GM23338 (cell line): ENCODE data around the gene ORC3. TPM values are rescaled to one million over a fixed set of nuclear protein-coding genes. Genes with fewer than 3 reads are reported as not detected.

Experiments
- ATAC-seq: fragments of 200-7000 bp; cut with Tn5 transposase; 3 replicates; pipeline ENCODE4 v1.9.1; 2020
- DNase-seq: peaks from one replicate; pipeline ENCODE4 v3.0.0-alpha.2; 2015; ENCODE audit warnings: low spot score
- H2AFZ ChIP-seq: fragments of 200-600 bp; sonication (generic); 2 replicates; pipeline ENCODE4 v1.8.0; 2016; ENCODE audit warnings: antibody characterized with exemption, mild to moderate bottlenecking, moderate library complexity
- H3F3A ChIP-seq: fragments of 200-600 bp; sonication (generic); replicated peaks from 2 replicates; pipeline ENCODE4 v1.8.0; 2017; ENCODE audit warnings: antibody characterized with exemption, mixed run types, low read depth
- H3K27ac ChIP-seq: fragments of 200-600 bp; sonication (generic); 2 replicates; pipeline ENCODE4 v1.6.1; 2016; ENCODE audit warnings: low read depth
- H3K27me3 ChIP-seq: fragments of 200-600 bp; sonication (generic); 2 replicates; pipeline ENCODE4 v1.8.0; 2016; ENCODE audit warnings: mild to moderate bottlenecking, mixed run types, moderate library complexity; ENCODE audit not compliant: insufficient read depth
- H3K36me3 ChIP-seq: fragments of 200-600 bp; sonication (generic); 2 replicates; pipeline ENCODE4 v1.8.0; 2016; ENCODE audit warnings: mild to moderate bottlenecking; ENCODE audit not compliant: insufficient read depth
- H3K4me1 ChIP-seq: fragments of 200-600 bp; sonication (generic); 2 replicates; pipeline ENCODE4 v1.8.0; 2016; ENCODE audit warnings: mild to moderate bottlenecking, moderate library complexity; ENCODE audit not compliant: insufficient read depth
- H3K4me2 ChIP-seq: fragments of 200-600 bp; sonication (generic); 2 replicates; pipeline ENCODE4 v1.7.1; 2017; ENCODE audit warnings: mixed run types
- H3K4me3 ChIP-seq: fragments of 200-600 bp; sonication (generic); 2 replicates; pipeline ENCODE4 v1.6.1; 2016; ENCODE audit warnings: mixed run types
- H3K79me2 ChIP-seq: fragments of 200-600 bp; sonication (generic); replicated peaks from 2 replicates; pipeline ENCODE4 v1.8.0; 2017; ENCODE audit warnings: mild to moderate bottlenecking; ENCODE audit not compliant: insufficient read depth
- H3K9me2 ChIP-seq: fragments of 200-600 bp; sonication (generic); 2 replicates; pipeline ENCODE4 v1.8.0; 2017; ENCODE audit not compliant: insufficient read depth
- H4K20me1 ChIP-seq: fragments of 200-600 bp; sonication (generic); replicated peaks from 2 replicates; pipeline ENCODE4 v1.8.0; 2017; ENCODE audit warnings: mild to moderate bottlenecking; ENCODE audit not compliant: insufficient read depth
- H3K27ac Mint-ChIP-seq: 2 replicates; pipeline ENCODE4 v1.8.0; 2020; ENCODE audit warnings: inconsistent platforms, mild to moderate bottlenecking, moderate library complexity, mixed read lengths
- H3K27me3 Mint-ChIP-seq: 3 replicates; pipeline ENCODE4 v1.8.0; 2022; ENCODE audit warnings: low read depth, mild to moderate bottlenecking, moderate library complexity, mixed read lengths, inconsistent platforms; ENCODE audit not compliant: insufficient read depth, poor library complexity
- H3K36me3 Mint-ChIP-seq: 3 replicates; pipeline ENCODE4 v1.8.0; 2021; ENCODE audit warnings: low read depth, mild to moderate bottlenecking, inconsistent platforms, moderate library complexity, mixed read lengths
- H3K4me1 Mint-ChIP-seq: 3 replicates; pipeline ENCODE4 v1.8.0; 2020; ENCODE audit warnings: mild to moderate bottlenecking, inconsistent platforms, mixed read lengths
- H3K4me3 Mint-ChIP-seq: 3 replicates; pipeline ENCODE4 v1.8.0; 2021; ENCODE audit warnings: moderate library complexity, mild to moderate bottlenecking, inconsistent platforms, mixed read lengths
- H3K9me3 Mint-ChIP-seq: 3 replicates; pipeline ENCODE4 v1.8.0; 2020; ENCODE audit warnings: moderate library complexity, mild to moderate bottlenecking, inconsistent platforms, mixed read lengths
- JUNB ChIP-seq: IDR thresholded peaks from one replicate; pipeline ENCODE4 v1.6.1; 2016; ENCODE audit warnings: antibody characterized with exemption; ENCODE audit not compliant: unreplicated experiment
- POLR2AphosphoS5 ChIP-seq: IDR thresholded peaks from 2 replicates; pipeline ENCODE4 v1.6.1; 2016; ENCODE audit warnings: antibody characterized with exemption, low read depth
- ZNF331 ChIP-seq: fragments of 250-450 bp; sonication (Bioruptor Pico); IDR thresholded peaks from 2 replicates; pipeline ENCODE4 v1.5.0; 2020; ENCODE audit warnings: low read depth, mild to moderate bottlenecking, moderate library complexity
- polyA plus RNA-seq: library from polyadenylated mRNA; unstranded; fragments of >200 nt; fragmentation: Nextera tagmentation; extraction: Ambion mirVana; gene quantifications from 2 replicates; pipeline ENCODE4 v1.2.1, GENCODE V29; 2016
- total RNA-seq: library from RNA; depleted of rRNA; stranded (reverse); fragments of >200 nt; shearing (Covaris generic); gene quantifications from 2 replicates; pipeline ENCODE4 v1.2.3, GENCODE V29; 2014
- TF ChIP-seq, protein P1 (sequence below): fragments of 250-450 bp; sonication (Bioruptor Pico); IDR thresholded peaks from 2 replicates; pipeline ENCODE4 v1.5.0; 2020; ENCODE audit warnings: mild to moderate bottlenecking, moderate library complexity
- TF ChIP-seq, protein P2 (sequence below), 2 experiments: fragments of 200-600 bp in 1 of 2; sonication (generic) in 1 of 2; conservative IDR thresholded peaks; 2 replicates each; pipeline versions ENCODE4 v1.5.1 to v1.6.1; 2016 to 2017; ENCODE audit warnings: antibody characterized with exemption in 2 of 2, low read depth in 2 of 2, mild to moderate bottlenecking in 2 of 2, moderate library complexity in 1 of 2
- TF ChIP-seq, protein P3 (sequence below): IDR thresholded peaks from 2 replicates; pipeline ENCODE4 v1.6.1; 2016; ENCODE audit warnings: antibody characterized with exemption

ORC3 gene
- total and polyA plus RNA-seq, 2 experiments from 2014 or later: 53.1 to 78.4 TPM

DNA sequence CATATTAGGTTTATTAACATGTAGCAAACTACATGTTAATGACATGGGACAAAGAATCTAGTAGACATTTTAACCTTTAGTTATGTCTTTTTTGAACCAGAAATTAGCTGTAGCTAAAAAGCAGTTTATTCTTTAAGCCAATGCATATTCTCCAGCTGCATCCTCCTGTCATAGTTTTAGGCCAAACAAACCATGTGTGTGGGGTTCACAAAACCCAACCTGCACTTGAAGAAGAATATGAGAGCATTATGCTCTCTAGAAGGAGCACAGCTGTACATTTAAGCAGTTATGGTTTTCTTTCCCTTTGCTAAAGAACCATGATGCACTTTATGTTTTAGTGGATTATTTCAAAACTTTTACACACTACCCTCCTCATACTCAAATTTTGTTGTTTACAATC lies 65.9 kb downstream of the ORC3 start:
- no peak overlapping the region for H3K4me2 ChIP-seq
- no peak overlapping the region for H3K27ac Mint-ChIP-seq
- no peaks in the 10 kb centered on the region for H3K79me2 ChIP-seq
- H3K27me3 ChIP-seq: no peaks in the 10 kb centered on the region
- H2AFZ ChIP-seq: no peak overlapping the region
- no peak for TF ChIP-seq JUNB
- TF ChIP-seq ZNF331 (CRISPR knock-in tag): no peak
- TF ChIP-seq, protein P1, sequence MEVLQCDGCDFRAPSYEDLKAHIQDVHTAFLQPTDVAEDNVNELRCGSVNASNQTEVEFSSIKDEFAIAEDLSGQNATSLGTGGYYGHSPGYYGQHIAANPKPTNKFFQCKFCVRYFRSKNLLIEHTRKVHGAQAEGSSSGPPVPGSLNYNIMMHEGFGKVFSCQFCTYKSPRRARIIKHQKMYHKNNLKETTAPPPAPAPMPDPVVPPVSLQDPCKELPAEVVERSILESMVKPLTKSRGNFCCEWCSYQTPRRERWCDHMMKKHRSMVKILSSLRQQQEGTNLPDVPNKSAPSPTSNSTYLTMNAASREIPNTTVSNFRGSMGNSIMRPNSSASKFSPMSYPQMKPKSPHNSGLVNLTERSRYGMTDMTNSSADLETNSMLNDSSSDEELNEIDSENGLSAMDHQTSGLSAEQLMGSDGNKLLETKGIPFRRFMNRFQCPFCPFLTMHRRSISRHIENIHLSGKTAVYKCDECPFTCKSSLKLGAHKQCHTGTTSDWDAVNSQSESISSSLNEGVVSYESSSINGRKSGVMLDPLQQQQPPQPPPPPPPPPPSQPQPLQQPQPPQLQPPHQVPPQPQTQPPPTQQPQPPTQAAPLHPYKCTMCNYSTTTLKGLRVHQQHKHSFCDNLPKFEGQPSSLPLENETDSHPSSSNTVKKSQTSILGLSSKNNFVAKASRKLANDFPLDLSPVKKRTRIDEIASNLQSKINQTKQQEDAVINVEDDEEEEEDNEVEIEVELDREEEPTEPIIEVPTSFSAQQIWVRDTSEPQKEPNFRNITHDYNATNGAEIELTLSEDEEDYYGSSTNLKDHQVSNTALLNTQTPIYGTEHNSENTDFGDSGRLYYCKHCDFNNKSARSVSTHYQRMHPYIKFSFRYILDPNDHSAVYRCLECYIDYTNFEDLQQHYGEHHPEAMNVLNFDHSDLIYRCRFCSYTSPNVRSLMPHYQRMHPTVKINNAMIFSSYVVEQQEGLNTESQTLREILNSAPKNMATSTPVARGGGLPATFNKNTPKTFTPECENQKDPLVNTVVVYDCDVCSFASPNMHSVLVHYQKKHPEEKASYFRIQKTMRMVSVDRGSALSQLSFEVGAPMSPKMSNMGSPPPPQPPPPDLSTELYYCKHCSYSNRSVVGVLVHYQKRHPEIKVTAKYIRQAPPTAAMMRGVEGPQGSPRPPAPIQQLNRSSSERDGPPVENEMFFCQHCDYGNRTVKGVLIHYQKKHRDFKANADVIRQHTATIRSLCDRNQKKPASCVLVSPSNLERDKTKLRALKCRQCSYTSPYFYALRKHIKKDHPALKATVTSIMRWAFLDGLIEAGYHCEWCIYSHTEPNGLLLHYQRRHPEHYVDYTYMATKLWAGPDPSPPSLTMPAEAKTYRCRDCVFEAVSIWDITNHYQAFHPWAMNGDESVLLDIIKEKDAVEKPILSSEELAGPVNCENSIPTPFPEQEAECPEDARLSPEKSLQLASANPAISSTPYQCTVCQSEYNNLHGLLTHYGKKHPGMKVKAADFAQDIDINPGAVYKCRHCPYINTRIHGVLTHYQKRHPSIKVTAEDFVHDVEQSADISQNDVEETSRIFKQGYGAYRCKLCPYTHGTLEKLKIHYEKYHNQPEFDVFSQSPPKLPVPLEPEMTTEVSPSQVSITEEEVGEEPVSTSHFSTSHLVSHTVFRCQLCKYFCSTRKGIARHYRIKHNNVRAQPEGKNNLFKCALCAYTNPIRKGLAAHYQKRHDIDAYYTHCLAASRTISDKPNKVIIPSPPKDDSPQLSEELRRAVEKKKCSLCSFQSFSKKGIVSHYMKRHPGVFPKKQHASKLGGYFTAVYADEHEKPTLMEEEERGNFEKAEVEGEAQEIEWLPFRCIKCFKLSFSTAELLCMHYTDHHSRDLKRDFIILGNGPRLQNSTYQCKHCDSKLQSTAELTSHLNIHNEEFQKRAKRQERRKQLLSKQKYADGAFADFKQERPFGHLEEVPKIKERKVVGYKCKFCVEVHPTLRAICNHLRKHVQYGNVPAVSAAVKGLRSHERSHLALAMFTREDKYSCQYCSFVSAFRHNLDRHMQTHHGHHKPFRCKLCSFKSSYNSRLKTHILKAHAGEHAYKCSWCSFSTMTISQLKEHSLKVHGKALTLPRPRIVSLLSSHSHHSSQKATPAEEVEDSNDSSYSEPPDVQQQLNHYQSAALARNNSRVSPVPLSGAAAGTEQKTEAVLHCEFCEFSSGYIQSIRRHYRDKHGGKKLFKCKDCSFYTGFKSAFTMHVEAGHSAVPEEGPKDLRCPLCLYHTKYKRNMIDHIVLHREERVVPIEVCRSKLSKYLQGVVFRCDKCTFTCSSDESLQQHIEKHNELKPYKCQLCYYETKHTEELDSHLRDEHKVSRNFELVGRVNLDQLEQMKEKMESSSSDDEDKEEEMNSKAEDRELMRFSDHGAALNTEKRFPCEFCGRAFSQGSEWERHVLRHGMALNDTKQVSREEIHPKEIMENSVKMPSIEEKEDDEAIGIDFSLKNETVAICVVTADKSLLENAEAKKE (CRISPR knock-in tag): no peak
- TF ChIP-seq, protein P2, sequence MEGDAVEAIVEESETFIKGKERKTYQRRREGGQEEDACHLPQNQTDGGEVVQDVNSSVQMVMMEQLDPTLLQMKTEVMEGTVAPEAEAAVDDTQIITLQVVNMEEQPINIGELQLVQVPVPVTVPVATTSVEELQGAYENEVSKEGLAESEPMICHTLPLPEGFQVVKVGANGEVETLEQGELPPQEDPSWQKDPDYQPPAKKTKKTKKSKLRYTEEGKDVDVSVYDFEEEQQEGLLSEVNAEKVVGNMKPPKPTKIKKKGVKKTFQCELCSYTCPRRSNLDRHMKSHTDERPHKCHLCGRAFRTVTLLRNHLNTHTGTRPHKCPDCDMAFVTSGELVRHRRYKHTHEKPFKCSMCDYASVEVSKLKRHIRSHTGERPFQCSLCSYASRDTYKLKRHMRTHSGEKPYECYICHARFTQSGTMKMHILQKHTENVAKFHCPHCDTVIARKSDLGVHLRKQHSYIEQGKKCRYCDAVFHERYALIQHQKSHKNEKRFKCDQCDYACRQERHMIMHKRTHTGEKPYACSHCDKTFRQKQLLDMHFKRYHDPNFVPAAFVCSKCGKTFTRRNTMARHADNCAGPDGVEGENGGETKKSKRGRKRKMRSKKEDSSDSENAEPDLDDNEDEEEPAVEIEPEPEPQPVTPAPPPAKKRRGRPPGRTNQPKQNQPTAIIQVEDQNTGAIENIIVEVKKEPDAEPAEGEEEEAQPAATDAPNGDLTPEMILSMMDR (conservative IDR thresholded peaks at IDR 0.05; ENCODE audit: low read depth in 2 of 2): no peak
- TF ChIP-seq, protein P3, sequence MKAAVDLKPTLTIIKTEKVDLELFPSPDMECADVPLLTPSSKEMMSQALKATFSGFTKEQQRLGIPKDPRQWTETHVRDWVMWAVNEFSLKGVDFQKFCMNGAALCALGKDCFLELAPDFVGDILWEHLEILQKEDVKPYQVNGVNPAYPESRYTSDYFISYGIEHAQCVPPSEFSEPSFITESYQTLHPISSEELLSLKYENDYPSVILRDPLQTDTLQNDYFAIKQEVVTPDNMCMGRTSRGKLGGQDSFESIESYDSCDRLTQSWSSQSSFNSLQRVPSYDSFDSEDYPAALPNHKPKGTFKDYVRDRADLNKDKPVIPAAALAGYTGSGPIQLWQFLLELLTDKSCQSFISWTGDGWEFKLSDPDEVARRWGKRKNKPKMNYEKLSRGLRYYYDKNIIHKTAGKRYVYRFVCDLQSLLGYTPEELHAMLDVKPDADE: no peak
- TF ChIP-seq POLR2AphosphoS5: no peak
- peaks cover 61% of the 10 kb centered on the region for H3K36me3 Mint-ChIP-seq
- no peak overlapping the region for H3K27ac ChIP-seq
- no peak overlapping the region for H3K4me3 ChIP-seq
- peaks cover 24% of the 10 kb centered on the region for H3K4me1 ChIP-seq
- H3F3A ChIP-seq: no peaks in the 10 kb centered on the region
- no peaks in the 10 kb centered on the region; the same call in 1 of the 2 replicates for H3K9me2 ChIP-seq
- DNase-seq: no peak
- peaks cover 31% of the 10 kb centered on the region for H3K4me1 Mint-ChIP-seq
- H4K20me1 ChIP-seq: no peaks in the 10 kb centered on the region
- H3K27me3 Mint-ChIP-seq: peaks cover 2% of the 10 kb centered on the region
- H3K4me3 Mint-ChIP-seq: no peak overlapping the region
- H3K36me3 ChIP-seq: peaks cover 10% of the 10 kb centered on the region; the same call in 1 of the 2 replicates
- ATAC-seq: no peak
- H3K9me3 Mint-ChIP-seq: no peaks in the 10 kb centered on the region
